Posterior vena cava (tissue), 2 donors: ENCODE data around the gene ZFAND4. TPM values are rescaled to one million over a fixed set of nuclear protein-coding genes. Genes with fewer than 3 reads are reported as not detected.
A peak's percentile ranks its signal among the peaks of the same experiment; 100 is the strongest.
"Not testable (repeated sequence)": the region's sequence is repeated elsewhere in the genome, so short reads cannot be mapped to it uniquely, and the experiment has no call there.

ENCODE experiments used
- DNase-seq: peaks from one replicate; pipeline ENCODE4 v3.0.0-alpha.2; 2020; ENCODE audit warnings: low spot score
- intact Hi-C, 2 donors: fragments of 100-400 bp; cut with DNase I; formaldehyde crosslinking; loops; one replicate each; pipeline versions ENCODE4 v1.14.1 to v1.14.2; 2022 to 2023
- total RNA-seq, 2 donors: library from RNA; stranded (reverse); fragmentation: NEBNext Ultra II Directional; extraction: Animal tissue kit (Norgen Biotek cat#: 25700); gene quantifications; one replicate each; pipeline ENCODE4 v1.2.1, GENCODE V29; 2021
- donor health status: DM: yes; HTN: yes; CAD: no.
- donor health status: DM: yes; HTN: yes; CAD: no.

ZFAND4 gene
- total RNA-seq, 2 donors from 2014 or later, result 7.5 to 11.6 TPM

GRCh38 chr10:45594276-45595157, 78.1 kb downstream of the ZFAND4 start:
- intact Hi-C loops, result loop anchor here in 1 of 2 donors (5.0 kb wide), 1 partner anchor 1777 kb away; no protein-coding TSS in a partner anchor
- peak; percentile 97 for DNase-seq

GRCh38 chr10:45593938-45594275, 78.7 kb downstream of the ZFAND4 start:
- DNase-seq, result no peak
- intact Hi-C loops, result no loop called here

- no peak for DNase-seq
- intact Hi-C loops, result no loop called here
Observed at GRCh38 chr10:45592926-45593325, 79.6 kb downstream of the ZFAND4 start.

- no peak for DNase-seq
- intact Hi-C loops, result no loop called here
Observed at GRCh38 chr10:45592432-45592831, 80.1 kb downstream of the ZFAND4 start.

- DNase-seq, result no peak
- intact Hi-C loops, result no loop called here
Observed at GRCh38 chr10:45591280-45591679, 81.3 kb downstream of the ZFAND4 start.

GRCh38 chr10:45589868-45590267, 82.7 kb downstream of the ZFAND4 start:
- no peak for DNase-seq
- intact Hi-C loops, result no loop called here

GRCh38 chr10:45589009-45589408, 83.6 kb downstream of the ZFAND4 start:
- intact Hi-C loops, result no loop called here

GRCh38 chr10:45586028-45586824, 86.3 kb downstream of the ZFAND4 start:
- intact Hi-C loops, result no loop called here
- DNase-seq, result no peak

More at GRCh38 chr10:45589009-45589408, 83.6 kb downstream of the ZFAND4 start:
- no peak for DNase-seq

GRCh38 chr10:45585131-45585530, 87.4 kb downstream of the ZFAND4 start:
- intact Hi-C loops, result no loop called here

GRCh38 chr10:45582386-45582781, 90.2 kb downstream of the ZFAND4 start:
- intact Hi-C loops, result no loop called here
- DNase-seq, result no peak

More at GRCh38 chr10:45585131-45585530, 87.4 kb downstream of the ZFAND4 start:
- no peak for DNase-seq

- intact Hi-C loops, result no loop called here
Observed at GRCh38 chr10:45581582-45582385, 90.8 kb downstream of the ZFAND4 start.

GRCh38 chr10:45581216-45581549, 91.4 kb downstream of the ZFAND4 start:
- intact Hi-C loops, result no loop called here
- DNase-seq, result no peak

More at GRCh38 chr10:45581582-45582385, 90.8 kb downstream of the ZFAND4 start:
- no peak for DNase-seq

- DNase-seq, result no peak
- intact Hi-C loops, result no loop called here
Observed at GRCh38 chr10:45580371-45581215, 92.0 kb downstream of the ZFAND4 start.

GRCh38 chr10:45578384-45578971, 94.1 kb downstream of the ZFAND4 start:
- no peak for DNase-seq
- intact Hi-C loops, result no loop called here

- intact Hi-C loops, result no loop called here
- DNase-seq, result no peak
Observed at GRCh38 chr10:45575966-45576597, 96.5 kb downstream of the ZFAND4 start.

GRCh38 chr10:45575032-45575761, 97.4 kb downstream of the ZFAND4 start:
- DNase-seq, intact Hi-C loops: not testable (repeated sequence)

- no peak for DNase-seq
- intact Hi-C loops, result no loop called here
Observed at GRCh38 chr10:45569471-45569870, 103.1 kb downstream of the ZFAND4 start.
